C4-2B (cell line): Measurements from ENCODE around the gene PCNX3.

ENCODE experiments used
- H3K27ac ChIP-seq: fragments of 450-650 bp; 2 replicates; pipeline ENCODE4 v1.5.1; 2017
- ZFX ChIP-seq: fragments of 450-650 bp; IDR thresholded peaks from 2 replicates; pipeline ENCODE4 v1.6.1; 2017
- TF ChIP-seq, protein P1 (sequence below): fragments of 450-650 bp; conservative IDR thresholded peaks from 2 replicates; pipeline ENCODE4 v1.5.1; 2017; ENCODE audit warnings: mild to moderate bottlenecking

The PCNX3 gene

GRCh38 chr11:65577756-65578109 lies 37.8 kb upstream of the PCNX3 start:
- no peak overlapping the region for H3K27ac ChIP-seq
- TF ChIP-seq, protein P1, sequence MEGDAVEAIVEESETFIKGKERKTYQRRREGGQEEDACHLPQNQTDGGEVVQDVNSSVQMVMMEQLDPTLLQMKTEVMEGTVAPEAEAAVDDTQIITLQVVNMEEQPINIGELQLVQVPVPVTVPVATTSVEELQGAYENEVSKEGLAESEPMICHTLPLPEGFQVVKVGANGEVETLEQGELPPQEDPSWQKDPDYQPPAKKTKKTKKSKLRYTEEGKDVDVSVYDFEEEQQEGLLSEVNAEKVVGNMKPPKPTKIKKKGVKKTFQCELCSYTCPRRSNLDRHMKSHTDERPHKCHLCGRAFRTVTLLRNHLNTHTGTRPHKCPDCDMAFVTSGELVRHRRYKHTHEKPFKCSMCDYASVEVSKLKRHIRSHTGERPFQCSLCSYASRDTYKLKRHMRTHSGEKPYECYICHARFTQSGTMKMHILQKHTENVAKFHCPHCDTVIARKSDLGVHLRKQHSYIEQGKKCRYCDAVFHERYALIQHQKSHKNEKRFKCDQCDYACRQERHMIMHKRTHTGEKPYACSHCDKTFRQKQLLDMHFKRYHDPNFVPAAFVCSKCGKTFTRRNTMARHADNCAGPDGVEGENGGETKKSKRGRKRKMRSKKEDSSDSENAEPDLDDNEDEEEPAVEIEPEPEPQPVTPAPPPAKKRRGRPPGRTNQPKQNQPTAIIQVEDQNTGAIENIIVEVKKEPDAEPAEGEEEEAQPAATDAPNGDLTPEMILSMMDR = no peak
- no peak for TF ChIP-seq ZFX

- no peak overlapping the region for H3K27ac ChIP-seq
- TF ChIP-seq, protein P1 = no peak
- TF ChIP-seq ZFX = no peak
Observed at GRCh38 chr11:65578134-65578533, 37.4 kb upstream of the PCNX3 start.

DNA sequence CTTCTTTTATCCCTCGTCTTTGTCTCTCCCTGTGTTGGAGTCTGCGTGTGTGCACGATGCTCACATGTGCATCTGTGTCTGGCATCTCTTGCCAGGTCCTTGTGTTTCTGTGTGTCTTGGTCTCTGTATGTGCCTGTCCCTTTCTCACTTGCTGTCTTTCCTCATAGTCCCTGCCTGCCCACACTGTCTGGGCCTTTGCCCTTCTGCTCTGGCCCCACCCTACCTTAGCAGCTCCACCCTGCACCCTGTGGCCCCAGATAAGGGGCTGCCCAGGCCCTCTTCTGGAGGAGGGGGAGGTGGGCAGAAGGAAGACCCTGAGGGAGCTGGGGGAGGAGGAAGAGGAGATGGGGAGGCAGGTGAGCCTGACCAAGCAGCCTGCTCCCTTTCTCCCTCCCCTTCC lies 36.9 kb upstream of the PCNX3 start:
- TF ChIP-seq, protein P1 = no peak
- no peak for TF ChIP-seq ZFX
- H3K27ac ChIP-seq = no peak overlapping the region

DNA sequence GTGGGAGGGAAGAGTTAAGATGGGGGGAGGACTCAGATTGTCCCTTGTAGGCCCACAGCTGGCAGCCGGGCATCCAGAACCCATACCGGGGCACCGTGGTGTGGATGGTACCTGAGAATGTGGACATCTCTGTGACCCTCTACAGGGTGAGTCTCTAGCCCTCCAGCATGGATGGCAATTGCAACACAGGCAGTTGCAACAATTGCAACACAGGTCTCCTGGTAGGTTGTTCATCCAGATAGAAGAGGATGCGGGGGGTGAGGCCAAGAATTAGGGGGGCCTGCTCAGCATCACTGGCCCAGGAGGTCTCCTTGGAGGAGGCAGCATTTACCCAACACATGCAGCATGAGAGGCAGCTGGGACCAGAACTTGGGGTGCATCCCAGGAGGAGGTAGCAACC lies 36.3 kb upstream of the PCNX3 start:
- TF ChIP-seq ZFX = no peak
- TF ChIP-seq, protein P1 = no peak
- H3K27ac ChIP-seq = no peak overlapping the region

GRCh38 chr11:65580031-65580692 lies 35.4 kb upstream of the PCNX3 start:
- TF ChIP-seq, protein P1 = no peak
- TF ChIP-seq ZFX = no peak
- H3K27ac ChIP-seq = no peak overlapping the region

DNA sequence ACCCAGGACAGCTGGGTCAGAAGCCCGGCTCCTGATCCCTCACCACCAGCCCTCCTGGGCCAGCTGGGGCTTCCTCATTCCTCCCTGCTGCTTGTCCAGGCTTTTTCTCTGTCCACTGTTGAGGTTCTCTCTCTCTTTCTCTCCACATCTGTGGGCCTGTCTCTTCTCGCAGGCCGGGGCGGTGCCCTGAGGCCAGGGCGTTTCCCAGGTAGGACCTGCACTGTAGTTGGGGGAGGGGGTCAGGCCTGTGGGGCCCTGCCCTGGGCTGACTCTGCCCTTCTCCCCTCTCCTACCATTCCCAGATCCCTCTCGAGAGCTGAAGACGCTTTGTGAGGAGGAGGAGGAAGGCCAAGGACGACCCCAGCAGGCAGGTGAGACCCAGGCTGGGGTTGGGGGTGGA lies 34.8 kb upstream of the PCNX3 start:
- no peak for TF ChIP-seq ZFX
- TF ChIP-seq, protein P1 = no peak
- no peak overlapping the region for H3K27ac ChIP-seq

DNA sequence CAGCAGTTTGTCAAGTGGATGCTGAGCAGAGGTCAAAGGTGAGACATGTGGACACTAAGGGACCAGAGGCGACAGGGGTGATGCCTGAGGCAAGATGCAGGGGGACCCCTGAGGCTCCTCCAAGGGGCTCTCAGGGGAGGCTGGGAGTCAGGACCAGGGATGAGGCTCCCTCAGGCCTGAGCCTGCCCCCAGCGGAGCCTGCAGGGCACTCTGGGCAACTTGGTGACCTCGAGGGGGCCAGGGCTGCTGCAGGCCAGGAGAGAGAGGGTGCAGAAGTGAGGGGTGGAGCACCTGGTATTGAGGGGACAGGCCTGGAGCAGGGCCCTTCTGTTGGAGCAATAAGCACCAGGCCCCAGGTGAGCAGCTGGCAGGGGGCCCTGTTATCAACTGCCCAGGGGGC lies 33.6 kb upstream of the PCNX3 start:
- no peak overlapping the region for H3K27ac ChIP-seq
- TF ChIP-seq, protein P1 = no peak
- no peak for TF ChIP-seq ZFX
